Esophagus squamous epithelium (tissue), 5 donors: ENCODE results near the gene RAPGEFL1. TPM values are rescaled to one million over a fixed set of nuclear protein-coding genes. Genes with fewer than 3 reads are reported as not detected.
A peak's percentile ranks its signal among the peaks of the same experiment; 100 is the strongest.
"Not testable (repeated sequence)": the region's sequence is repeated elsewhere in the genome, so short reads cannot be mapped to it uniquely, and the experiment has no call there.

Experiments
- DNase-seq: peaks from one replicate; lab custom pipeline; 2025; lab: John Stamatoyannopoulos, UW
- H3K27ac ChIP-seq, 4 donors: fragments of 200-600 bp; sonication (generic); one replicate each; pipeline ENCODE4 v1.5.1; 2016 to 2019; ENCODE audit warnings: mild to moderate bottlenecking in 1 of 4
- H3K27me3 ChIP-seq, 4 donors: fragments of 200-600 bp; sonication (generic); 1 replicate in 3 of 4; 2 replicates in 1 of 4; pipeline versions ENCODE4 v1.5.1 to v1.6.0; 2017 to 2021; ENCODE audit warnings: antibody characterized with exemption in 1 of 4
- H3K36me3 ChIP-seq, 3 donors: fragments of 200-600 bp; sonication (generic); one replicate each; pipeline ENCODE4 v1.5.1; 2016 to 2019
- H3K4me1 ChIP-seq, 3 donors: fragments of 200-600 bp; sonication (generic); one replicate each; pipeline ENCODE4 v1.5.1; 2017 to 2019
- H3K4me3 ChIP-seq, 4 donors: fragments of 200-600 bp; sonication (generic); 1 replicate in 3 of 4; 2 replicates in 1 of 4; pipeline ENCODE4 v1.5.1; 2016 to 2019; ENCODE audit warnings: mild to moderate bottlenecking in 2 of 4, moderate library complexity in 1 of 4
- H3K9me3 ChIP-seq, 3 donors: fragments of 200-600 bp; sonication (generic); one replicate each; pipeline ENCODE4 v1.5.1; 2016 to 2019
- POLR2A ChIP-seq, 4 donors: fragments of 450-650 bp; IDR thresholded peaks; one replicate each; pipeline ENCODE4 v1.6.1; 2017; ENCODE audit warnings: antibody characterized with exemption in 4 of 4, mild to moderate bottlenecking in 4 of 4, moderate library complexity in 3 of 4
- WGBS, 2 donors: methylation state at CpG; one replicate each; pipeline ENCODE4 v1.1.5; 2018; 5-methylcytosine and 5-hydroxymethylcytosine counted together
- intact Hi-C: fragments of 100-400 bp; cut with DNase I; formaldehyde crosslinking; loops from one replicate; pipeline ENCODE4 v1.15.0; 2022
- total RNA-seq, 4 donors: library from RNA; depleted of rRNA; stranded (reverse); fragments of >200 nt; gene quantifications; one replicate each; pipeline ENCODE4 v1.1.0, GENCODE V29; 2016
- TF ChIP-seq, protein P1 (sequence below), 6 experiments: fragments of 450-650 bp in 4 of 6; fragments of 200-600 bp in 2 of 6; sonication (generic) in 2 of 6; IDR thresholded peaks; one replicate each; pipeline ENCODE4 v1.5.1; 2016 to 2019; ENCODE audit warnings: antibody characterized with exemption in 6 of 6, mild to moderate bottlenecking in 4 of 6, moderate library complexity in 4 of 6
- donor health status: DM: yes; HTN: yes; CAD: no.

RAPGEFL1 gene
- total RNA-seq, 4 donors from 2014 or later = 70.1 to 182 (median 144) TPM

DNA sequence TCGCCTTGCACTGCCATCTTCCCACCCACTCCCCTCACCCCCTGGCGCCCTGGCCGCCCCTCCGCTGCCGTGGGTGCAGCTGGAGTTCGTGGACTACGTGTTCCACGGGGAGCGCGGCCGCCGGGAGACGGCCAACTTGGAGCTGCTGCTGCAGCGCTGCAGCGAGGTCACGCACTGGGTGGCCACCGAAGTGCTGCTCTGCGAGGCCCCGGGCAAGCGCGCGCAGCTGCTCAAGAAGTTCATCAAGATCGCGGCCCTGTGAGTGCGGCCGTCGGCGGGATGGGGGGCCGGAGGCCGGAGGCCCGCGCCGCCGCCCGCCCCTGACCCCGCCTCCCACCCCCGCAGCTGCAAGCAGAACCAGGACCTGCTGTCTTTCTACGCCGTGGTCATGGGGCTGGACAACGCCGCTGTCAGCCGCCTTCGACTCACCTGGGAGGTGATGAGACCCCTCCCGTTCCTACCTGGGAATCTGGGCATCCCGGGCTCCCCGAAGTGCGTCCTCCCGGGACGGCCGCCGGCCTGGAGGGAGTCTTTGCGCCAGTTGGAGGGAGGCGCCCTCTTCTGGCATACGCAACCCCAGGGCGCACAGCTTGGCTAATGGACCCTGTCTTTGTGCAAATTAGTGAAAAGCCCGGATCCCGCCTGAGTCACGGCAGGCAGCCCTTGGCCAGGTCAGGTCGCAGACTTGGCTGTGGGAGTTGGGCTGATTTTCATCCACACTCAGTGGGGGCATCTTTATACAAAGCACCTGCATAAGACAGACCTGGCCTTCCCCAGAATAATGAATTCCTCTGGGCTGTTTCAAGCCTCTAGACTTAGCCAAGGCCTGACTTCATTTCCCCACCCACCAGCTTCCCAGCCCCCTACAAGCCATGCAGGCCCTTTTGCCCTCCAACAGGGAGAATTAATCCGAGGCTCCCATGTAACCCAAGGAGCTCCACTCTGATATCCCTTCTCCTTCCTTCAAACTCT, 14.3 kb downstream of the RAPGEFL1 start:
- TF ChIP-seq, protein P1, sequence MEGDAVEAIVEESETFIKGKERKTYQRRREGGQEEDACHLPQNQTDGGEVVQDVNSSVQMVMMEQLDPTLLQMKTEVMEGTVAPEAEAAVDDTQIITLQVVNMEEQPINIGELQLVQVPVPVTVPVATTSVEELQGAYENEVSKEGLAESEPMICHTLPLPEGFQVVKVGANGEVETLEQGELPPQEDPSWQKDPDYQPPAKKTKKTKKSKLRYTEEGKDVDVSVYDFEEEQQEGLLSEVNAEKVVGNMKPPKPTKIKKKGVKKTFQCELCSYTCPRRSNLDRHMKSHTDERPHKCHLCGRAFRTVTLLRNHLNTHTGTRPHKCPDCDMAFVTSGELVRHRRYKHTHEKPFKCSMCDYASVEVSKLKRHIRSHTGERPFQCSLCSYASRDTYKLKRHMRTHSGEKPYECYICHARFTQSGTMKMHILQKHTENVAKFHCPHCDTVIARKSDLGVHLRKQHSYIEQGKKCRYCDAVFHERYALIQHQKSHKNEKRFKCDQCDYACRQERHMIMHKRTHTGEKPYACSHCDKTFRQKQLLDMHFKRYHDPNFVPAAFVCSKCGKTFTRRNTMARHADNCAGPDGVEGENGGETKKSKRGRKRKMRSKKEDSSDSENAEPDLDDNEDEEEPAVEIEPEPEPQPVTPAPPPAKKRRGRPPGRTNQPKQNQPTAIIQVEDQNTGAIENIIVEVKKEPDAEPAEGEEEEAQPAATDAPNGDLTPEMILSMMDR (IDR thresholded peaks at IDR 0.05) = peak; percentile 53 to 73 (median 60)
- TF ChIP-seq POLR2A (IDR thresholded peaks at IDR 0.05) = no peak
- Histone ChIP-seq H3K4me1 (peaks cover 12 to 70% (median 19%) of the 10 kb centered on the region in 3 donors), H3K9me3 (no peaks in the 10 kb centered on the region), H3K36me3 (peaks cover 8 to 77% (median 10%) of the 10 kb centered on the region in 3 donors), H3K4me3 (peak overlapping the region; percentile 29 to 80 (median 50)), H3K27me3 (no peaks in the 10 kb centered on the region), H3K27ac (peak overlapping the region; percentile 49 to 72 (median 60))
- 6 to 18% methylated on average over 4 to 7 of the region's 60 CpGs for WGBS, 2 donors
- DNase-seq = peak; percentile 28
- intact Hi-C loops = loop anchor here (10.0 kb wide), 1 partner anchor 163 kb away; no protein-coding TSS in a partner anchor

DNA sequence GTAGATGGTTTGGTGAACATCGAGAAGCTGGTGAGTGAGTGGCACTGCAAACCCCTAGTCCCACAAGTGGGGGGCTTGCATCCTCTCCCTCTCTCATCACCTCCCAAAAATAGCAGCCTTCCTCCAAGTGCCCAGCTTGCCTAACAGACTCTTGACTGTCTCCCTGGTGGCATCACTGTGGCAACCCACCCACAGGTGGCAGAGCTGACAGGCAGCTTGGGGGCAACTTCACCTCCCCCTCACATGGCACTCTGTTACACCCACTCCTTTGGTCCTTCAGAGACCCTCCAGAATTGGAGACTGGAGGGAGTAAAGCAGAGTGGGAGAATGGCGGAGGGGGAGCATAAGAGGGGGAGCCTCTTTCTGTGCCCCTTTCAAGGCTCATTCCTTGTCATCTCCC, 15.7 kb downstream of the RAPGEFL1 start:
- intact Hi-C loops = loop anchor here (10.0 kb wide), 1 partner anchor 162 kb away; no protein-coding TSS in a partner anchor

DNA sequence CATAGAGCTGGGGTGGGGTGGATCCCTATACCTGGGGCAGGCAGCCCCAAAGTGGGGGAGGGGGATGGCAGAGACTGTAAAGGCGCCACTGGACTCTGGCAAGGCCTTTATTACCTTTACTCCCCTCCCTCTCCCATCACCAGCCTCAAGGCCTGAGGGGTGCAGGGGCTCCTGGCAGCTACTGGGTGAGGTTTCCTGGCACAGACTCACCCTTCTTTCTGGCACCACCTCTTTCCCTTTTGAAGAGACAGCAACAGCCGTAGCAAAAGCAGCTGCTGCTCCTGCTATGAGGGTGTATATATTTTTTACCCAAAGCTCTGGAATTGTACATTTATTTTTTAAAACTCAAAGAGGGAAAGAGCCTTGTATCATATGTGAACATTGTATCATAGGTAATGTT, 17.6 kb downstream of the RAPGEFL1 start:
- intact Hi-C loops = loop anchor here (10.0 kb wide), 1 partner anchor 160 kb away; no protein-coding TSS in a partner anchor
- peaks cover 12 to 55% (median 19%) of the 10 kb centered on the region in 3 donors for H3K4me1 ChIP-seq
- 0 to 33% methylated on average over 1 of the region's 2 CpGs for WGBS, 2 donors
- H3K36me3 ChIP-seq = peaks cover 0 to 50% (median 0%) of the 10 kb centered on the region in 3 donors
- H3K9me3 ChIP-seq = peaks cover 0 to 4% (median 0%) of the 10 kb centered on the region in 3 donors
- H3K4me3 ChIP-seq = no peak overlapping the region
- DNase-seq = no peak
- peaks cover 0 to 5% (median 0%) of the 10 kb centered on the region in 4 donors for H3K27me3 ChIP-seq
- TF ChIP-seq, protein P1 (IDR thresholded peaks at IDR 0.05) = no peak
- no peak for TF ChIP-seq POLR2A (IDR thresholded peaks at IDR 0.05)
- H3K27ac ChIP-seq = no peak overlapping the region

More for the DNA sequence above, 15.7 kb downstream of the RAPGEFL1 start:
- Histone ChIP-seq H3K4me3 (no peak overlapping the region), H3K27ac (peak overlapping the region in 1 of 4 donors; percentile 9), H3K4me1 (peaks cover 12 to 70% (median 19%) of the 10 kb centered on the region in 3 donors), H3K9me3 (peaks cover 0 to 3% (median 0%) of the 10 kb centered on the region in 3 donors), H3K36me3 (peaks cover 8 to 69% (median 10%) of the 10 kb centered on the region in 3 donors), H3K27me3 (peaks cover 0 to 1% (median 0%) of the 10 kb centered on the region in 4 donors)
- TF ChIP-seq, protein P1 (IDR thresholded peaks at IDR 0.05) = no peak
- TF ChIP-seq POLR2A (IDR thresholded peaks at IDR 0.05) = no peak
- DNase-seq = no peak
- 78 to 100% methylated on average over 1 of the region's 2 CpGs for WGBS, 2 donors

DNA sequence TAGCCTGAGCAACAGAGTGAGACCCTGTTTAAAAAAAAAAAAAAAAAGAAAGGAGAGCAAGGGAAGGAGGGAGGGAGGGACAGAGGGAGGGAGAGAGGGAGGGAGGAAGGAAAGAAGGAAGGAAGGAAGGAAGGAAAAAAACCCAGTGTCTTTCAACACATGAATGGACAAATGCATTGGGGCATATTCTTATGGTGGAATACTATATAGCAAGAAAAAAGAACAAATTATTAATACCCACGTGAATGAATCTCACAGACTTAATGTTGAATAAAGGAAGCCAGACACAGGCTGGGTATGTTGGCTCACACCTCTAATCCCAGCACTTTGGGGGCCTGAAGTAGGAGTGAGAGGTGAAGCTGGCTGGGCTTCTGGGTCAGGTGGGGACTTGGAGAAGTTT, 20.3 kb downstream of the RAPGEFL1 start:
- TF ChIP-seq, protein P1 (IDR thresholded peaks at IDR 0.05) = no peak
- TF ChIP-seq POLR2A (IDR thresholded peaks at IDR 0.05) = no peak
- H3K4me1 ChIP-seq = peaks cover 0 to 37% (median 5%) of the 10 kb centered on the region in 3 donors
- intact Hi-C loops = loop anchor here (10.0 kb wide), 1 partner anchor 157 kb away; no protein-coding TSS in a partner anchor
- DNase-seq = no peak
- 55 to 57% methylated on average over 1 of the region's 1 CpG for WGBS, 2 donors
- no peak overlapping the region for H3K4me3 ChIP-seq
- peaks cover 0 to 5% (median 0%) of the 10 kb centered on the region in 4 donors for H3K27me3 ChIP-seq
- H3K36me3 ChIP-seq = peaks cover 0 to 23% (median 0%) of the 10 kb centered on the region in 3 donors
- H3K9me3 ChIP-seq = peaks cover 0 to 4% (median 0%) of the 10 kb centered on the region in 3 donors
- H3K27ac ChIP-seq = no peak overlapping the region

DNA sequence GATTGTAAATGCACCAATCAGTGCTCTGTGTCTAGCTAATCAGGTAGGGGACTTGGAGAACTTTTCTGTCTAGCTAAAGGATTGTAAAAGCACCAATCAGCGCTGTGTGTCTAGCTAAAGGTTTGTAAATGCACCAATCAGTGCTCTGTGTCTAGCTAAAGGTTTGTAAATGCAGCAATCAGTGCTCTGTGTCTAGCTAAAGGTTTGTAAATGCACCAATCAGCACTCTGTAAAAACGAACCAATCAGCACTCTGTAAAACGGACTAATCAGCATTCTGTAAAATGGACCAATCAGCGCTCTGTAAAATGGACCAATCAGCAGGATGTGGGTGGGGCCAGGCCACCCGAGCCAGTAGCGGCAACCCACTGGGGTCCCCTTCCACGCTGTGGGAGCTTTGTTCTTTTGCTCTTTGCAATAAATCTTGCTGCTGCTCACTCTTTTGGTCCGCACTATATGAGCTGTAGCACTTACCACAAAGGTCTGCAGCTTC, 20.7 kb downstream of the RAPGEFL1 start:
- WGBS, 2 donors = 53 to 68% methylated on average over 8 of the region's 8 CpGs
- Histone ChIP-seq H3K4me1 (peaks cover 0 to 33% (median 5%) of the 10 kb centered on the region in 3 donors), H3K36me3 (peaks cover 0 to 18% (median 0%) of the 10 kb centered on the region in 3 donors)
- not testable (repeated sequence) for H3K27ac ChIP-seq, H3K9me3 ChIP-seq, H3K4me3 ChIP-seq, DNase-seq, H3K27me3 ChIP-seq
- intact Hi-C loops = loop anchor here (10.0 kb wide), 1 partner anchor 157 kb away; no protein-coding TSS in a partner anchor
